PFSK-1 (cell line): ENCODE measurements around the gene CTIF.

Experiments
- FOXP2 ChIP-seq: optimal IDR thresholded peaks from 2 replicates; pipeline ENCODE3; 2011; ENCODE audit warnings: borderline replicate concordance, control low read depth, inconsistent platforms; ENCODE audit not compliant: insufficient read depth; ENCODE audit errors: extremely low read length, extremely low read depth
- POLR2AphosphoS5 ChIP-seq: IDR thresholded peaks from 2 replicates; pipeline ENCODE4 v1.6.1; 2012; ENCODE audit warnings: low read depth, mild to moderate bottlenecking, control low read depth, low read length, moderate library complexity
- SIN3A ChIP-seq: IDR thresholded peaks from 2 replicates; pipeline ENCODE4 v1.6.1; 2012; ENCODE audit warnings: mild to moderate bottlenecking, low read length, moderate library complexity, borderline replicate concordance; ENCODE audit not compliant: insufficient read depth
- TAF1 ChIP-seq: IDR thresholded peaks from 2 replicates; pipeline ENCODE4 v1.6.1; 2012; ENCODE audit warnings: low read length, control low read depth, borderline replicate concordance; ENCODE audit not compliant: insufficient read depth
- TF ChIP-seq, protein P1 (sequence below), 2 experiments: IDR thresholded peaks; 2 replicates each; pipeline versions ENCODE4 v1.6.1 to v1.8.0; 2011 to 2012; ENCODE audit warnings: low read depth in 2 of 2, low read length in 2 of 2, control low read depth in 1 of 2, inconsistent platforms in 1 of 2, mild to moderate bottlenecking in 1 of 2, moderate library complexity in 1 of 2; ENCODE audit not compliant: insufficient read depth in 1 of 2

CTIF gene

DNA sequence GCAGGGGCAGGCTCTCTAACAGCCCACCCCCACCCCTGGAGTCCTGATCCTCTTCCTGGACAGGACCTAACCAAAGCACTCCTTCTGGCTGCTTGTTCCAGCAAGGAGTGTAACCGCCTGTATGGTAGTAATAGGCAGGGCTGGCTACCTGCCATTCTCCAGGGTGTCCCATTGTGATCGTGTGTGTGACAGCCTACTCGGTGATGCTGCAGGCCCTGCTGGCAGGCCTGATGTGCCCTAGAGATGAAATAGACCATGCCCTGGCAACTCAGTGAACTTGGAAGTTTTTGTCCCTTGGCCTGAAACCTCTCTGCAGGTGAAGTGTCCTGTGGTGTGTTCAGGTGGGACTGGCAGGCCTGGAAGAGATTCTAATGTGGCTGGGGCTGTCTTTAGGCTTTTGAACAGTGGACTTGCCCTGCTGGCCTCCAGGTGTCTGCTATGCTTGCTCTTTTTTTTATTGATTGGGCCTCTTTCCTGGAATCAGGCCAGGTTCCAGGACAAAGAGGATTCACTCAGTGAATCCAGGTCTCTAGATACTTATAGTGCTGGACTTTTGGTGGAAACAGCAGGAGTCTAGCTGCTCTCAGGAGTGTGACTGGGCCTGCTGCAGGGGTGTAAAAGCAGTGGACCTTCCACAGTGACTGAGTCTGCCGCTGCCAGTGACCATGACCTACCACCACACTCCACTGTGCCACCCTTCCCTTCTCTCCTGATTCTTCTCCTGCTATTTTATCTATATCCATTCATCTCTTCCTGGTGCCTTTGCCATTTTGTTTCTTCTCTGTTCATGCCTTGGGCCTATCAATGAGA is 132.1 kb downstream of the CTIF start:
- TF ChIP-seq SIN3A, result no peak
- no peak for TF ChIP-seq POLR2AphosphoS5
- no peak for TF ChIP-seq FOXP2
- no peak for TF ChIP-seq TAF1
- TF ChIP-seq, protein P1, sequence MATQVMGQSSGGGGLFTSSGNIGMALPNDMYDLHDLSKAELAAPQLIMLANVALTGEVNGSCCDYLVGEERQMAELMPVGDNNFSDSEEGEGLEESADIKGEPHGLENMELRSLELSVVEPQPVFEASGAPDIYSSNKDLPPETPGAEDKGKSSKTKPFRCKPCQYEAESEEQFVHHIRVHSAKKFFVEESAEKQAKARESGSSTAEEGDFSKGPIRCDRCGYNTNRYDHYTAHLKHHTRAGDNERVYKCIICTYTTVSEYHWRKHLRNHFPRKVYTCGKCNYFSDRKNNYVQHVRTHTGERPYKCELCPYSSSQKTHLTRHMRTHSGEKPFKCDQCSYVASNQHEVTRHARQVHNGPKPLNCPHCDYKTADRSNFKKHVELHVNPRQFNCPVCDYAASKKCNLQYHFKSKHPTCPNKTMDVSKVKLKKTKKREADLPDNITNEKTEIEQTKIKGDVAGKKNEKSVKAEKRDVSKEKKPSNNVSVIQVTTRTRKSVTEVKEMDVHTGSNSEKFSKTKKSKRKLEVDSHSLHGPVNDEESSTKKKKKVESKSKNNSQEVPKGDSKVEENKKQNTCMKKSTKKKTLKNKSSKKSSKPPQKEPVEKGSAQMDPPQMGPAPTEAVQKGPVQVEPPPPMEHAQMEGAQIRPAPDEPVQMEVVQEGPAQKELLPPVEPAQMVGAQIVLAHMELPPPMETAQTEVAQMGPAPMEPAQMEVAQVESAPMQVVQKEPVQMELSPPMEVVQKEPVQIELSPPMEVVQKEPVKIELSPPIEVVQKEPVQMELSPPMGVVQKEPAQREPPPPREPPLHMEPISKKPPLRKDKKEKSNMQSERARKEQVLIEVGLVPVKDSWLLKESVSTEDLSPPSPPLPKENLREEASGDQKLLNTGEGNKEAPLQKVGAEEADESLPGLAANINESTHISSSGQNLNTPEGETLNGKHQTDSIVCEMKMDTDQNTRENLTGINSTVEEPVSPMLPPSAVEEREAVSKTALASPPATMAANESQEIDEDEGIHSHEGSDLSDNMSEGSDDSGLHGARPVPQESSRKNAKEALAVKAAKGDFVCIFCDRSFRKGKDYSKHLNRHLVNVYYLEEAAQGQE (IDR thresholded peaks at IDR 0.05; ENCODE audit: insufficient read depth in 1 of 2, low read depth in 2 of 2, low read length in 2 of 2), result no peak

DNA sequence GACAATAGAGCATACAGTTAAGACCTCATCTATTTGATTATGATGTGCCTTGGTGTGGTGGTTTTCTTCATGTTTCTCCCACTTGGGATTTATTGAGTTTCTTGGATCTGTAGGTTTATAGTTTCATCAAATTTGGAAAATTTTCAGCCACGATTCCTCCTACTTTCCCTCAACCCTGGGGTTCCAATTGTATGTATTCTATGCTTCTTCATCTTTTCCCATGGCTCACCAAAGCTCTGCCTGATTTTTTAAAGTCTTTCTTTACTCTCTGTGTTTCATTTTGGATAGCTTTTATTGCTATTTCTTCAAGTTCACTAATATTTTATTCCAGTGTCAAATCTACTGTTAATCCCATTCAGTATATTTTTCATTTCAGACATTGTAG is 132.7 kb downstream of the CTIF start:
- TF ChIP-seq, protein P1 (IDR thresholded peaks at IDR 0.05; ENCODE audit: insufficient read depth in 1 of 2, low read depth in 2 of 2, low read length in 2 of 2), result no peak
- TF ChIP-seq FOXP2 (no peak), TAF1 (no peak), SIN3A (no peak), POLR2AphosphoS5 (no peak)

DNA sequence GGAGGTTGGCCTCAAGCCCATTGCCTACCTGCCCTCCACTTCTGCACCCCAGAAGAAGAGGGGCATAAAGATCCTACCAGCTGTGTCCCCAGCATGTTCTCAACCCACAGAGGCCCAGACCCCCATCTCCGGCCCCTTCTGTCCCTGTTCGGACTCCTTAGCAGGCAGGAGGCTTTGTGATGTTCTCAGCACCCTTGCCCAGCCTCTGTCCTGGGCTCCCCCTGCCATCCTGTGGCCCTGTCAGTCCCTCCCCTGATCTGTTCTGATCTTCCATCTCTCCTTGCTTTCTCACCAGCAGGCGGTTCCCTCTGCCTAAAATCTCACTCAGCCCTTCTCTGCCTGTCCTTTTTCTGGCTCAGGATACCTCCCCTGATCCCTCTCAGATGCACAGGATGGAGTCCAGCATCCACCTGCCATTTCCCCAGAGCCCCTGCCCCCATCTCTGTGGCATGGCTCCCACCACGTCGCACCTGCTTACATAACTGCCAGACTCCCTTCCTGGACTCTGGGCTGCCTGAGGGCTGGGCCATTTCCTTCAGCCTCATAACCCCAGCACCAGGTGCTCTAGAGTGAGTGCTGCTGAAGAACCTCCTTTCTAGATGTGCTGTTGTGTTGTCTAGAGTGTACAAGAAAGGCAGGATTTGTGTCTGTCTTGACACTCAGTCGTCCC is 134.0 kb downstream of the CTIF start:
- no peak for TF ChIP-seq FOXP2
- no peak for TF ChIP-seq TAF1
- no peak for TF ChIP-seq POLR2AphosphoS5
- TF ChIP-seq, protein P1 (IDR thresholded peaks at IDR 0.05; ENCODE audit: insufficient read depth in 1 of 2, low read depth in 2 of 2, low read length in 2 of 2), result no peak
- TF ChIP-seq SIN3A, result no peak

DNA sequence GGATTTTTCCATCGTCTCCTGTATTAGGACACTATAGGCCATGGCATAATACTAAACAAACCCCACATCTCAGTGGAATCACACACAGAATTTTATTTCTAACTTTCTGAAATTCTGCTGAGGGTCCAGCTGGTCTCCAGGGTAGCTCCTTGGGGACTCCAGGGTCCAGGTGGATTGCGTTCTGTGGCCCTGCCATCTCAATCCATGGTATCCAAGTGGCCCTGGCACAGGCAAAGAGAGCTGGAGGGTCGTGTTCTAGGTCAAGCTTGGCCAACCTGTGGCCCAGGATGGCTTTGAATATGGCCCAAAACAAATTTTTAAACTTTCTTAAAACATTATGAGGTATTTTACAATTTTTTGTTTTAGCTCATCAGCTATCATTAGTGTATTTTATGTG is 134.6 kb downstream of the CTIF start:
- TF ChIP-seq, protein P1 (IDR thresholded peaks at IDR 0.05; ENCODE audit: insufficient read depth in 1 of 2, low read depth in 2 of 2, low read length in 2 of 2), result no peak
- TF ChIP-seq TAF1 (no peak), FOXP2 (no peak), SIN3A (no peak), POLR2AphosphoS5 (no peak)
